HL-60/S4 (cell line): ENCODE results near the gene DCLK3.

ENCODE experiments used
- in situ Hi-C: fragments of 300-500 bp; cut with MboI; formaldehyde crosslinking; loops from 2 replicates; pipeline ENCODE4 v1.14.3; 2022; ENCODE audit warnings: low sequenced_read_pairs

DCLK3 gene

GRCh38 chr3:36771931-36772330 lies 7.6 kb upstream of the DCLK3 start:
- in situ Hi-C loops = no loop called here

GRCh38 chr3:36769926-36770325 lies 5.6 kb upstream of the DCLK3 start:
- in situ Hi-C loops = no loop called here

- in situ Hi-C loops = no loop called here
These were observed 751 bp upstream of the DCLK3 start for GRCh38 chr3:36765104-36765503.

- in situ Hi-C loops = no loop called here
These were observed 318 bp upstream of the DCLK3 start for GRCh38 chr3:36764704-36765038.

- in situ Hi-C loops = no loop called here
These were observed 1.2 kb downstream of the DCLK3 start for GRCh38 chr3:36762918-36763849.

- in situ Hi-C loops = no loop called here
These were observed 2.6 kb downstream of the DCLK3 start for GRCh38 chr3:36761779-36762178.

- in situ Hi-C loops = no loop called here
These were observed 8.1 kb downstream of the DCLK3 start for GRCh38 chr3:36756269-36756668.

- in situ Hi-C loops = no loop called here
These were observed 13.0 kb downstream of the DCLK3 start for GRCh38 chr3:36751326-36751725.

GRCh38 chr3:36750737-36751136 lies 13.6 kb downstream of the DCLK3 start:
- in situ Hi-C loops = no loop called here

- in situ Hi-C loops = loop anchor here (25.0 kb wide), 1 partner anchor 118 kb away; no protein-coding TSS in a partner anchor
These were observed 19.6 kb downstream of the DCLK3 start for GRCh38 chr3:36744763-36745162.

GRCh38 chr3:36743826-36744225 lies 20.5 kb downstream of the DCLK3 start:
- in situ Hi-C loops = loop anchor here (25.0 kb wide), 1 partner anchor 118 kb away; no protein-coding TSS in a partner anchor

- in situ Hi-C loops = loop anchor here (25.0 kb wide), 1 partner anchor 121 kb away; no protein-coding TSS in a partner anchor
These were observed 23.1 kb downstream of the DCLK3 start for GRCh38 chr3:36741285-36741684.

- in situ Hi-C loops = loop anchor here (25.0 kb wide), 1 partner anchor 122 kb away; no protein-coding TSS in a partner anchor
These were observed 23.6 kb downstream of the DCLK3 start for GRCh38 chr3:36740787-36741186.

- in situ Hi-C loops = loop anchor here (25.0 kb wide), 1 partner anchor 124 kb away; no protein-coding TSS in a partner anchor
These were observed 25.7 kb downstream of the DCLK3 start for GRCh38 chr3:36738702-36739101.

GRCh38 chr3:36736301-36736700 lies 28.1 kb downstream of the DCLK3 start:
- in situ Hi-C loops = loop anchor here (25.0 kb wide), 1 partner anchor 126 kb away; no protein-coding TSS in a partner anchor

- in situ Hi-C loops = loop anchor here (25.0 kb wide), 1 partner anchor 128 kb away; no protein-coding TSS in a partner anchor
These were observed 29.6 kb downstream of the DCLK3 start for GRCh38 chr3:36734742-36735141.

- in situ Hi-C loops = loop anchor here (25.0 kb wide), 1 partner anchor 129 kb away; no protein-coding TSS in a partner anchor
These were observed 30.6 kb downstream of the DCLK3 start for GRCh38 chr3:36733723-36734122.

- in situ Hi-C loops = loop anchor here (25.0 kb wide), 1 partner anchor 129 kb away; no protein-coding TSS in a partner anchor
These were observed 31.1 kb downstream of the DCLK3 start for GRCh38 chr3:36733162-36733696.

GRCh38 chr3:36730966-36731365 lies 33.4 kb downstream of the DCLK3 start:
- in situ Hi-C loops = loop anchor here (25.0 kb wide), 1 partner anchor 131 kb away; no protein-coding TSS in a partner anchor

- in situ Hi-C loops = loop anchor here (25.0 kb wide), 1 partner anchor 133 kb away; no protein-coding TSS in a partner anchor
These were observed 34.9 kb downstream of the DCLK3 start for GRCh38 chr3:36729204-36730056.
